ENCODE data around the gene CDH13.

DNA sequence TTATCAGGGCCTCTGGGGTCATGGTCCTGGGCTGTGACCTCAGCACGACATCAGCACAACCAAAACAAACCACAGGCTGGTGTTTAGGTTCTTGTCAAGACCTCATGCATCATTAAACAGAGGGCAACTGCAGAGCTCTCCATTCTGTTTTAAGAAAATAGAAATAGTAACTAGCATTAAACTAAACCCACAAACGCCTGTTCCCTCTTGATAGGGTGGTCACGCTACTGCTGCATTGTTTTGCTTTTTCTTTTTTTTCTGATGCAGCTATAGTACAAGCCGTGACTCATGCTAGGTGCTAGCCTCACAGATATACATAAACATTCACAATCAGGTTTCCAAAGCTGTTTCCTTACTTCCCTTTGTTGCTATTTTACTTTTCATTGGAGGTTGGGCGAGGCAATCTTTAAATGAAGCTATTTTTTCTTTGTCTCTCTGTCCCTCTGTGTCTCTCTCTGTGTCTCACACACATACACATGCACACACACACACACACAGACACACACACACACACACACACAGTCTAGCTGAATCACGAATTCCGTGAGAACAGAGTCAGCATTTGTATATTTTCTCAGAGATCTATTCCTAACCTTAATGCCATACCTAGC, 310.3 kb downstream of the CDH13 start:
- TF ChIP-seq, protein P1, sequence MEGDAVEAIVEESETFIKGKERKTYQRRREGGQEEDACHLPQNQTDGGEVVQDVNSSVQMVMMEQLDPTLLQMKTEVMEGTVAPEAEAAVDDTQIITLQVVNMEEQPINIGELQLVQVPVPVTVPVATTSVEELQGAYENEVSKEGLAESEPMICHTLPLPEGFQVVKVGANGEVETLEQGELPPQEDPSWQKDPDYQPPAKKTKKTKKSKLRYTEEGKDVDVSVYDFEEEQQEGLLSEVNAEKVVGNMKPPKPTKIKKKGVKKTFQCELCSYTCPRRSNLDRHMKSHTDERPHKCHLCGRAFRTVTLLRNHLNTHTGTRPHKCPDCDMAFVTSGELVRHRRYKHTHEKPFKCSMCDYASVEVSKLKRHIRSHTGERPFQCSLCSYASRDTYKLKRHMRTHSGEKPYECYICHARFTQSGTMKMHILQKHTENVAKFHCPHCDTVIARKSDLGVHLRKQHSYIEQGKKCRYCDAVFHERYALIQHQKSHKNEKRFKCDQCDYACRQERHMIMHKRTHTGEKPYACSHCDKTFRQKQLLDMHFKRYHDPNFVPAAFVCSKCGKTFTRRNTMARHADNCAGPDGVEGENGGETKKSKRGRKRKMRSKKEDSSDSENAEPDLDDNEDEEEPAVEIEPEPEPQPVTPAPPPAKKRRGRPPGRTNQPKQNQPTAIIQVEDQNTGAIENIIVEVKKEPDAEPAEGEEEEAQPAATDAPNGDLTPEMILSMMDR (IDR thresholded peaks at IDR 0.05) = no peak
- TF ChIP-seq POLR2A (IDR thresholded peaks at IDR 0.05) = no peak

Measured in body of pancreas (tissue), 4 donors.